GM12874 (cell line): Measurements from ENCODE around the gene ECSCR.

Experiments
- CTCF ChIP-seq: IDR thresholded peaks from 2 replicates; pipeline ENCODE4 v1.5.1; 2011; ENCODE audit warnings: low read depth, mild to moderate bottlenecking, control low read depth, low read length, moderate library complexity; ENCODE audit not compliant: insufficient read depth

The ECSCR gene

GRCh38 chr5:139460455-139460854 is 2.1 kb downstream of the ECSCR start:
- no peak for TF ChIP-seq CTCF

GRCh38 chr5:139459451-139459934 is 3.0 kb downstream of the ECSCR start:
- no peak for TF ChIP-seq CTCF

GRCh38 chr5:139458580-139459407 is 3.7 kb downstream of the ECSCR start:
- no peak for TF ChIP-seq CTCF

GRCh38 chr5:139457653-139458306 is 4.8 kb downstream of the ECSCR start:
- TF ChIP-seq CTCF = no peak

- no peak for TF ChIP-seq CTCF
Measured at GRCh38 chr5:139457241-139457640, 5.3 kb downstream of the ECSCR start.

- no peak for TF ChIP-seq CTCF
Measured at GRCh38 chr5:139456776-139457175, 5.8 kb downstream of the ECSCR start.

GRCh38 chr5:139454568-139455290 is 7.8 kb downstream of the ECSCR start:
- TF ChIP-seq CTCF = no peak
